Left ventricle myocardium inferior (tissue), 1 donor: ENCODE measurements around the gene STAC3. TPM values are rescaled to one million over a fixed set of nuclear protein-coding genes. Genes with fewer than 3 reads are reported as not detected.

Experiments
- DNase-seq: peaks from one replicate; pipeline ENCODE4 v3.0.0-alpha.2; 2020
- H3K27ac ChIP-seq: fragments of 200-600 bp; replicated peaks from 2 replicates; pipeline ENCODE4 v1.8.0; 2021
- H3K27me3 ChIP-seq: fragments of 200-600 bp; 2 replicates; pipeline ENCODE4 v1.8.0; 2021; ENCODE audit warnings: low read depth
- H3K36me3 ChIP-seq: fragments of 200-600 bp; 2 replicates; pipeline ENCODE4 v1.8.0; 2021
- H3K4me1 ChIP-seq: fragments of 200-600 bp; 2 replicates; pipeline ENCODE4 v1.8.0; 2021
- H3K4me3 ChIP-seq: fragments of 200-600 bp; 2 replicates; pipeline ENCODE4 v1.8.0; 2021; ENCODE audit warnings: mild to moderate bottlenecking, moderate library complexity
- H3K9me3 ChIP-seq: fragments of 200-600 bp; replicated peaks from 2 replicates; pipeline ENCODE4 v1.8.0; 2021
- CTCF ChIP-seq: fragments of 200-600 bp; IDR thresholded peaks from 2 replicates; pipeline ENCODE4 v1.8.0; 2021; ENCODE audit warnings: antibody characterized with exemption, mild to moderate bottlenecking, borderline replicate concordance
- intact Hi-C: fragments of 100-400 bp; cut with micrococcal nuclease; formaldehyde crosslinking; loops from one replicate; pipeline ENCODE4 v1.11.0; 2022
- total RNA-seq: library from RNA; stranded (reverse); fragmentation: NEBNext Ultra II Directional; extraction: Animal tissue kit (Norgen Biotek cat#: 25700); gene quantifications from one replicate; pipeline ENCODE4 v1.2.1, GENCODE V29; 2021
- donor health status: DM: no; HTN: yes; CAD: no; lungs with severe emphysema.

Gene STAC3
- total RNA-seq, 1 donor from 2014 or later = 0.69 TPM

- no peak for TF ChIP-seq CTCF
- Histone ChIP-seq H3K9me3 (no peaks in the 10 kb centered on the region), H3K4me1 (peaks cover 22% of the 10 kb centered on the region), H3K27ac (no peak overlapping the region), H3K36me3 (no peaks in the 10 kb centered on the region), H3K27me3 (peaks cover 99% of the 10 kb centered on the region), H3K4me3 (no peak overlapping the region)
- no peak for DNase-seq
- intact Hi-C loops = no loop called here
Observed at GRCh38 chr12:57221169-57221917, 29.6 kb downstream of the STAC3 start.

GRCh38 chr12:57220770-57221168 lies 30.2 kb downstream of the STAC3 start:
- Histone ChIP-seq H3K36me3 (no peaks in the 10 kb centered on the region), H3K27ac (no peak overlapping the region), H3K27me3 (peaks cover 99% of the 10 kb centered on the region), H3K9me3 (no peaks in the 10 kb centered on the region), H3K4me1 (peaks cover 27% of the 10 kb centered on the region), H3K4me3 (no peak overlapping the region)
- no peak for DNase-seq
- no peak for TF ChIP-seq CTCF
- intact Hi-C loops = no loop called here

DNA sequence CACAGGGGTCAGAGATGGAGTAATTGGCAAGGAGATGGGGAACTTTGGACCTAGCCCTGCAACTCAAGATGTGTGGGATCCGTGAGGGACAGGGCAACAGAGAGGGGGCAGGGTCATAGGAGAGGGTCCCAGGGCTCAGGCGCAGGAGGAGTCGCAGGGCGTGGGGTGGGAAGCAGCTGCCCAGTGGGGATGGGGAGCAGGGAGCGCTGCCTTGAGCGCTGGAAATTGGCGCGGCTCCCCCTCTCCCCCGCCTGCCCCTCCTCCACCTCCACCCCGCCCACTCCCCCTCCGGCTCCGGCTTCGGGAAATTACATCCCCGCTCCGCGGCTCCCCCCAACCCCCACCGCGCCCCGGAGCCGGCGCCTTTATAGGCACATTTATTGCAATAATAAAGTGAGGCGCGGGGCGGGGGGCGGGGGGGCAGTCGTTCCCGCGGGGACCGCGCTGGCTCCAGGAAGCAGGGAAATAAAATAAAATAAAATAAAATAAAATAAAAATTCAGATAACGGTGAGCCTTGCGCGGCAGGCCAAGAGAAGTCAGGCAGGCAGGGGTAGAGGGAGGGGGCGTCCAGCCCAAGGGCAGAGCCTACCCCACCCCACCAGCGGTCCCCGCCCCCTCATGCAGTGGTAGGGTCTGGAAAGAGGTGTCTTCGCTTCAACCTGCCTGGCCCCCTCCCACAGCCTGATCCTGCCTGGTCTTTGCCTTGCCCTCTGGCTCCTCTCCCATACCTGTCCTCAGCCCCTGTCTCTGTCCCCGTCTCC lies 30.8 kb downstream of the STAC3 start:
- intact Hi-C loops = no loop called here
- Histone ChIP-seq H3K4me1 (peaks cover 27% of the 10 kb centered on the region), H3K36me3 (no peaks in the 10 kb centered on the region), H3K4me3 (no peak overlapping the region), H3K9me3 (no peaks in the 10 kb centered on the region), H3K27ac (no peak overlapping the region), H3K27me3 (peaks cover 99% of the 10 kb centered on the region)
- no peak for DNase-seq
- TF ChIP-seq CTCF = no peak

DNA sequence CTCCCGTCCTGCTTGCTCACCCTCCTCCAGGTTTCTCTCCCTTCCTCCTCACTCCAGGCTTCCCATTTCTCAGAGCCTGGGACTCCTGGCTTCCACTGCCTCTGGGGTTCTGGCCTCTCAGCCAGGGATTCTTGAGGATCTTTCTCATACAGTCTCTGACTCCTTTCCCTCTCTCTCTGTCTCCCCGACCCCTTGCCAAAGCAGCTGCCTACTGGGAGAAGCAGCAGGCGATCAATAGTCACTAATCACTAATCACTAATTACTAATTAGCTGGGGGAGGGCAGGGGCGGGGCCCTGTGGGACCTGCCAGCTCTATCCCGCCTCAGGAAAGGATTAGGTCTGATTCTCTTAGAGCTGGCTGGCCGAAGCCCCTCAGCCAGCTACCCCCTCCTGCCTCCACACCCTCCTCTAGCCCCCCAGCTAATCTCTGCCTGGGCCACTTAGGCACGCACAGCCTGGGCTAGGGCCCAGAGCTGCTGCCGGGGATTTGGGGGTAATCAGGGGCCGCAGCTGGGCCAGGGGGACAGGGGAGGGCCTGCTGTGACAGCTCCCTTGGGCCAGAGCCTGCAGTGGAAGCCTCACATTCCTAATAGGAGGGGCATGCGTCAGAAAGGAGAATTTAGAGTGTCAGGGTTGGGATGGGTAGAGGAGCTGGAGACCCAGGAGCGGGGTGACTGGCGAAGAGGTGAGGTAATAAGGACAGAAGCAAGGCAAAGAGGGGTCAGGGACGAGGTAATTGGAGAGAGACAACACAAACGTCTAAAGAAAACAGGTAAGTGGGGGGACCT lies 31.6 kb downstream of the STAC3 start:
- Histone ChIP-seq H3K4me3 (no peak overlapping the region), H3K27me3 (peaks cover 99% of the 10 kb centered on the region), H3K36me3 (no peaks in the 10 kb centered on the region), H3K9me3 (no peaks in the 10 kb centered on the region), H3K4me1 (peaks cover 31% of the 10 kb centered on the region), H3K27ac (no peak overlapping the region)
- no peak for TF ChIP-seq CTCF
- no peak for DNase-seq
- intact Hi-C loops = no loop called here

DNA sequence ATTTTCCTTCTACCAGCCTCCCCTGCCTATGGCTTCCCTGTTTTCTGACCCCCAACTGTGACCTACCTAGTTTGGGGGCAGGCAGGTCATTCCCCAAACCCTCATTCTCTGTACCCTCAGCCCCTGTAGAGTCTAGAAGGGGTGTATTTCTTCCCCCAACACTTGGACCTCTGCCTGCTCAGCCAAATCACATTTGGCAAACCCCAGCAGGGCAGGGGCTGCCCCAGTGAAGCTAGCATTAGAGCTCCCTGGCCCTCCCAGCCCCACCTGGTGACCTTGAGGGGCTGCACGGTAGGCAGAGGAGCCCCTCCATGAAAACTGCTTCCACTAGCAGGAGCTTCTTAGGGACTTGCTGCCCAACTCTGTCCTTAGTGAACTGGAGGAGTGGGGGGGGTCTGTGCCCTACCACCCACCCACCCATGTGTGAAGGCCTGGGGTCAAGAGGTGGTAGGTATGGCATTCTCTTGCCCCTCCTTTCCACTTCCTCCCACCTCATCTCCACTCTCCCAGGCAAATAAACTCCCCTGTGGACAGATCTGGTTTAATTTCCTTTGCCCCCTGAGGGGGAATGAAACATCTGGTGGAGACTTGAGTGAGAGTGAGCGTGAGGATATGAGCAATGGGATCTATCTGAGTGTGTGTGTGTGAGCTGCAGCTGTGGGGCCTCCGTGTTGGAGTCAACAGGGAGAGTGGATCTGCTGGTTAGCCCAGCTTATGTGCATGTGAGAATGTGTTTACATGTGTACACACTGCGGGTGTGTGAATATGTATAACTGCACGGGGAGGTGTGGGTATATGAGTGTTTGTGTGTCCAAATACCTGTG lies 32.7 kb downstream of the STAC3 start:
- H3K4me3 ChIP-seq = no peak overlapping the region
- H3K36me3 ChIP-seq = no peaks in the 10 kb centered on the region
- H3K9me3 ChIP-seq = no peaks in the 10 kb centered on the region
- no peak overlapping the region for H3K27ac ChIP-seq
- no peak for DNase-seq
- H3K4me1 ChIP-seq = peaks cover 42% of the 10 kb centered on the region
- intact Hi-C loops = no loop called here
- no peak for TF ChIP-seq CTCF
- H3K27me3 ChIP-seq = peaks cover 87% of the 10 kb centered on the region
